SK-N-MC (cell line): Measurements from ENCODE around the gene ARMS2.

Experiments
- EZH2 ChIP-seq: fragments of 200-600 bp; sonication (generic); IDR thresholded peaks from one replicate; pipeline ENCODE4 v1.6.1; 2017; ENCODE audit warnings: antibody characterized with exemption
- FOXP2 ChIP-seq: optimal IDR thresholded peaks from 2 replicates; pipeline ENCODE3; 2011; ENCODE audit warnings: mild to moderate bottlenecking, moderate library complexity; ENCODE audit not compliant: insufficient read depth; ENCODE audit errors: extremely low read length, control extremely low read depth
- POLR2AphosphoS5 ChIP-seq: IDR thresholded peaks from 2 replicates; pipeline ENCODE4 v1.6.1; 2012; ENCODE audit warnings: mild to moderate bottlenecking, low read depth, low read length, borderline replicate concordance

- TF ChIP-seq EZH2 (no peak), POLR2AphosphoS5 (no peak), FOXP2 (no peak)
Measured at GRCh38 chr10:122480146-122480833, 25.8 kb downstream of the ARMS2 start.
